ENCODE data around the gene SLC25A6. TPM values are rescaled to one million over a fixed set of nuclear protein-coding genes. Genes with fewer than 3 reads are reported as not detected.

SLC25A6 gene
- total RNA-seq, 3 donors from 2014 or later, result 518 to 544 (median 518) TPM

GRCh38 chrX:1400742-1401471 lies 9.0 kb upstream of the SLC25A6 start:
- Mint-ChIP-seq H3K4me3 (no peak overlapping the region), H3K36me3 (ENCODE audit: insufficient read depth) (peaks cover 5% of the 10 kb centered on the region), H3K9me3 (no peaks in the 10 kb centered on the region), H3K27me3 (ENCODE audit: low read depth) (no peaks in the 10 kb centered on the region), H3K4me1 (ENCODE audit: low read depth) (peaks cover 5% of the 10 kb centered on the region)
- ATAC-seq, result peak; percentile 15 to 39
- DNase-seq, result no peak

- no peak for ATAC-seq
- no peaks in the 10 kb centered on the region for H3K27me3 Mint-ChIP-seq (ENCODE audit: low read depth)
- H3K4me1 Mint-ChIP-seq (ENCODE audit: low read depth), result peaks cover 12% of the 10 kb centered on the region
- no peak for DNase-seq
- no peaks in the 10 kb centered on the region for H3K9me3 Mint-ChIP-seq
- peaks cover 12% of the 10 kb centered on the region for H3K36me3 Mint-ChIP-seq (ENCODE audit: insufficient read depth)
- no peak overlapping the region for H3K4me3 Mint-ChIP-seq
Observed at GRCh38 chrX:1400049-1400448, 8.1 kb upstream of the SLC25A6 start.

GRCh38 chrX:1398431-1399340 lies 6.8 kb upstream of the SLC25A6 start:
- peaks cover 12% of the 10 kb centered on the region for H3K36me3 Mint-ChIP-seq (ENCODE audit: insufficient read depth)
- H3K4me3 Mint-ChIP-seq, result no peak overlapping the region
- peaks cover 17% of the 10 kb centered on the region for H3K4me1 Mint-ChIP-seq (ENCODE audit: low read depth)
- DNase-seq (no peak), ATAC-seq (no peak)
- no peaks in the 10 kb centered on the region for H3K27me3 Mint-ChIP-seq (ENCODE audit: low read depth)
- no peaks in the 10 kb centered on the region for H3K9me3 Mint-ChIP-seq

GRCh38 chrX:1397441-1398270 lies 5.7 kb upstream of the SLC25A6 start:
- Mint-ChIP-seq H3K9me3 (no peaks in the 10 kb centered on the region), H3K4me1 (ENCODE audit: low read depth) (peaks cover 23% of the 10 kb centered on the region)
- no peak for DNase-seq

GRCh38 chrX:1397001-1397400 lies 5.1 kb upstream of the SLC25A6 start:
- no peak for DNase-seq
- Mint-ChIP-seq H3K9me3 (no peaks in the 10 kb centered on the region), H3K36me3 (ENCODE audit: insufficient read depth) (peaks cover 12% of the 10 kb centered on the region), H3K4me3 (no peak overlapping the region), H3K4me1 (ENCODE audit: low read depth) (peaks cover 23% of the 10 kb centered on the region), H3K27me3 (ENCODE audit: low read depth) (no peaks in the 10 kb centered on the region)
- no peak for ATAC-seq

More at GRCh38 chrX:1397441-1398270, 5.7 kb upstream of the SLC25A6 start:
- no peaks in the 10 kb centered on the region for H3K27me3 Mint-ChIP-seq (ENCODE audit: low read depth)
- no peak for ATAC-seq
- H3K36me3 Mint-ChIP-seq (ENCODE audit: insufficient read depth), result peaks cover 12% of the 10 kb centered on the region
- no peak overlapping the region for H3K4me3 Mint-ChIP-seq

- no peak for ATAC-seq
- Mint-ChIP-seq H3K4me3 (peak overlapping the region; percentile 27), H3K9me3 (no peaks in the 10 kb centered on the region)
Observed at GRCh38 chrX:1395646-1396216, 3.8 kb upstream of the SLC25A6 start.

GRCh38 chrX:1394731-1395501 lies 3.0 kb upstream of the SLC25A6 start:
- ATAC-seq (no peak), DNase-seq (no peak)
- Mint-ChIP-seq H3K9me3 (no peaks in the 10 kb centered on the region), H3K36me3 (ENCODE audit: insufficient read depth) (peaks cover 18% of the 10 kb centered on the region), H3K4me1 (ENCODE audit: low read depth) (peaks cover 35% of the 10 kb centered on the region), H3K27me3 (ENCODE audit: low read depth) (no peaks in the 10 kb centered on the region), H3K4me3 (peak overlapping the region; percentile 59)

More at GRCh38 chrX:1395646-1396216, 3.8 kb upstream of the SLC25A6 start:
- no peaks in the 10 kb centered on the region for H3K27me3 Mint-ChIP-seq (ENCODE audit: low read depth)
- peaks cover 18% of the 10 kb centered on the region for H3K36me3 Mint-ChIP-seq (ENCODE audit: insufficient read depth)
- no peak for DNase-seq
- peaks cover 29% of the 10 kb centered on the region for H3K4me1 Mint-ChIP-seq (ENCODE audit: low read depth)

- ATAC-seq (no peak), DNase-seq (no peak)
- Mint-ChIP-seq H3K4me1 (ENCODE audit: low read depth) (peaks cover 42% of the 10 kb centered on the region), H3K27me3 (ENCODE audit: low read depth) (no peaks in the 10 kb centered on the region), H3K9me3 (no peaks in the 10 kb centered on the region), H3K36me3 (ENCODE audit: insufficient read depth) (peaks cover 21% of the 10 kb centered on the region), H3K4me3 (peak overlapping the region; percentile 94)
Observed at GRCh38 chrX:1393871-1394615, 2.1 kb upstream of the SLC25A6 start.

- Mint-ChIP-seq H3K4me3 (peak overlapping the region; percentile 94), H3K4me1 (ENCODE audit: low read depth) (peaks cover 56% of the 10 kb centered on the region), H3K27me3 (ENCODE audit: low read depth) (no peaks in the 10 kb centered on the region), H3K36me3 (ENCODE audit: insufficient read depth) (peaks cover 36% of the 10 kb centered on the region), H3K9me3 (no peaks in the 10 kb centered on the region)
- ATAC-seq, result peak; percentile 36 to 44
- no peak for DNase-seq
Observed at GRCh38 chrX:1392376-1393068, 609 bp upstream of the SLC25A6 start.

- peak overlapping the region; percentile 94 for H3K4me3 Mint-ChIP-seq
- peaks cover 40% of the 10 kb centered on the region for H3K36me3 Mint-ChIP-seq (ENCODE audit: insufficient read depth)
- peaks cover 57% of the 10 kb centered on the region for H3K4me1 Mint-ChIP-seq (ENCODE audit: low read depth)
- H3K9me3 Mint-ChIP-seq, result no peaks in the 10 kb centered on the region
- ATAC-seq (no peak), DNase-seq (no peak)
- no peaks in the 10 kb centered on the region for H3K27me3 Mint-ChIP-seq (ENCODE audit: low read depth)
Observed at GRCh38 chrX:1391370-1391706, 575 bp downstream of the SLC25A6 start.

- peaks cover 37% of the 10 kb centered on the region for H3K36me3 Mint-ChIP-seq (ENCODE audit: insufficient read depth)
- H3K9me3 Mint-ChIP-seq, result no peaks in the 10 kb centered on the region
- H3K4me3 Mint-ChIP-seq, result peak overlapping the region; percentile 94
- no peak for ATAC-seq
- peaks cover 53% of the 10 kb centered on the region for H3K4me1 Mint-ChIP-seq (ENCODE audit: low read depth)
- no peak for DNase-seq
- H3K27me3 Mint-ChIP-seq (ENCODE audit: low read depth), result no peaks in the 10 kb centered on the region
Observed at GRCh38 chrX:1390621-1391369, 1.1 kb downstream of the SLC25A6 start.

GRCh38 chrX:1389993-1390285 lies 2.0 kb downstream of the SLC25A6 start:
- no peaks in the 10 kb centered on the region for H3K27me3 Mint-ChIP-seq (ENCODE audit: low read depth)
- DNase-seq (no peak), ATAC-seq (no peak)
- H3K36me3 Mint-ChIP-seq (ENCODE audit: insufficient read depth), result peaks cover 38% of the 10 kb centered on the region
- peaks cover 47% of the 10 kb centered on the region for H3K4me1 Mint-ChIP-seq (ENCODE audit: low read depth)
- H3K4me3 Mint-ChIP-seq, result peak overlapping the region; percentile 94
- no peaks in the 10 kb centered on the region for H3K9me3 Mint-ChIP-seq
